Uterus (tissue), 4 donors: Measurements from ENCODE around the gene CCSER1. TPM values are rescaled to one million over a fixed set of nuclear protein-coding genes. Genes with fewer than 3 reads are reported as not detected.

Source experiments
- DNase-seq, 2 donors: peaks; one replicate each; pipeline ENCODE4 v3.0.0-alpha.2; 2019 to 2020
- H3K27ac ChIP-seq, 2 donors: fragments of 200-600 bp; sonication (generic); 1 replicate in 1 of 2; 2 replicates in 1 of 2; pipeline ENCODE4 v1.5.1; 2016 to 2018
- H3K27me3 ChIP-seq, 2 donors: fragments of 200-600 bp; sonication (generic); one replicate each; pipeline ENCODE4 v1.5.1; 2018 to 2019; ENCODE audit warnings: control low read depth in 1 of 2
- H3K36me3 ChIP-seq, 2 donors: fragments of 200-600 bp; sonication (generic); one replicate each; pipeline ENCODE4 v1.5.1; 2019; ENCODE audit warnings: control low read depth in 1 of 2
- H3K4me1 ChIP-seq, 2 donors: fragments of 200-600 bp; sonication (generic); one replicate each; pipeline ENCODE4 v1.5.1; 2018 to 2019; ENCODE audit warnings: control low read depth in 1 of 2
- H3K4me3 ChIP-seq, 2 donors: fragments of 200-600 bp; sonication (generic); 1 replicate in 1 of 2; 2 replicates in 1 of 2; pipeline ENCODE4 v1.5.1; 2018 to 2019; ENCODE audit warnings: mild to moderate bottlenecking in 1 of 2
- H3K9me3 ChIP-seq, 2 donors: fragments of 200-600 bp; sonication (generic); one replicate each; pipeline ENCODE4 v1.5.1; 2019; ENCODE audit warnings: control low read depth in 1 of 2
- POLR2A ChIP-seq, 2 donors: fragments of 450-650 bp; IDR thresholded peaks; one replicate each; pipeline ENCODE4 v1.6.1; 2016; ENCODE audit warnings: antibody characterized with exemption in 2 of 2, mild to moderate bottlenecking in 1 of 2, moderate library complexity in 1 of 2
- intact Hi-C: fragments of 100-400 bp; cut with DNase I; formaldehyde crosslinking; loops from one replicate; pipeline ENCODE4 v1.15.1; 2023; ENCODE audit warnings: low total_unique reads
- total RNA-seq, 4 donors: library from RNA; depleted of rRNA in 3 of 4; stranded (reverse); fragments of >200 nt in 3 of 4; gene quantifications; one replicate each; pipeline versions ENCODE4 v1.1.0 to v1.2.4, GENCODE V29; 2014 to 2023
- TF ChIP-seq, protein P1 (sequence below), 4 experiments: fragments of 200-600 bp in 2 of 4; fragments of 450-650 bp in 2 of 4; sonication (generic) in 2 of 4; IDR thresholded peaks; one replicate each; pipeline ENCODE4 v1.5.1; 2016 to 2019; ENCODE audit warnings: antibody characterized with exemption in 4 of 4, mild to moderate bottlenecking in 2 of 4, moderate library complexity in 1 of 4
- donor health status: DM: yes; HTN: yes; CAD: no.

Gene CCSER1
- total RNA-seq, 4 donors from 2014 or later, result 2.8 to 54.7 (median 11.9) TPM

DNA sequence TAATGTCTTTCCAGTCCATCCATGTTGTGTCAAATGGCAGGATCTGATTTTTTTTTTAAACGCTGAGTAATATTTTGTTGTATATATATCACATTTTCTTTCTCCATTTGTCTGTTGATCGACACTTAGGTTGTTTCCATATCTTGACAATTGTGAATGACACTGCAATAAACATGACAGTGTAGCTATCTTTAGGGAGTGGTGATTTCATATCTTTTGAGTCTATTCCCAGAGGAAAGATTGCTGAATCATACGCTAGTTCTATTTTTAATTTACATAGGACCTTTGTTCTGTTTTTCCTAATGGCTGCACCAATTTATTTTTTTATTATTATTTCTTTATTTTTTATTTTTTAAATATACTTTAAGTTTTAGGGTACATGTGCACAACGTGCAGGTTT is 470.7 kb downstream of the CCSER1 start:
- H3K27me3 ChIP-seq, result no peaks in the 10 kb centered on the region
- no peak for TF ChIP-seq POLR2A (IDR thresholded peaks at IDR 0.05)
- TF ChIP-seq, protein P1, sequence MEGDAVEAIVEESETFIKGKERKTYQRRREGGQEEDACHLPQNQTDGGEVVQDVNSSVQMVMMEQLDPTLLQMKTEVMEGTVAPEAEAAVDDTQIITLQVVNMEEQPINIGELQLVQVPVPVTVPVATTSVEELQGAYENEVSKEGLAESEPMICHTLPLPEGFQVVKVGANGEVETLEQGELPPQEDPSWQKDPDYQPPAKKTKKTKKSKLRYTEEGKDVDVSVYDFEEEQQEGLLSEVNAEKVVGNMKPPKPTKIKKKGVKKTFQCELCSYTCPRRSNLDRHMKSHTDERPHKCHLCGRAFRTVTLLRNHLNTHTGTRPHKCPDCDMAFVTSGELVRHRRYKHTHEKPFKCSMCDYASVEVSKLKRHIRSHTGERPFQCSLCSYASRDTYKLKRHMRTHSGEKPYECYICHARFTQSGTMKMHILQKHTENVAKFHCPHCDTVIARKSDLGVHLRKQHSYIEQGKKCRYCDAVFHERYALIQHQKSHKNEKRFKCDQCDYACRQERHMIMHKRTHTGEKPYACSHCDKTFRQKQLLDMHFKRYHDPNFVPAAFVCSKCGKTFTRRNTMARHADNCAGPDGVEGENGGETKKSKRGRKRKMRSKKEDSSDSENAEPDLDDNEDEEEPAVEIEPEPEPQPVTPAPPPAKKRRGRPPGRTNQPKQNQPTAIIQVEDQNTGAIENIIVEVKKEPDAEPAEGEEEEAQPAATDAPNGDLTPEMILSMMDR (IDR thresholded peaks at IDR 0.05), result no peak
- no peak overlapping the region for H3K27ac ChIP-seq
- intact Hi-C loops, result no loop called here
- no peaks in the 10 kb centered on the region for H3K9me3 ChIP-seq
- H3K4me1 ChIP-seq, result no peaks in the 10 kb centered on the region
- no peak overlapping the region for H3K4me3 ChIP-seq
- no peaks in the 10 kb centered on the region for H3K36me3 ChIP-seq
- DNase-seq, result no peak

DNA sequence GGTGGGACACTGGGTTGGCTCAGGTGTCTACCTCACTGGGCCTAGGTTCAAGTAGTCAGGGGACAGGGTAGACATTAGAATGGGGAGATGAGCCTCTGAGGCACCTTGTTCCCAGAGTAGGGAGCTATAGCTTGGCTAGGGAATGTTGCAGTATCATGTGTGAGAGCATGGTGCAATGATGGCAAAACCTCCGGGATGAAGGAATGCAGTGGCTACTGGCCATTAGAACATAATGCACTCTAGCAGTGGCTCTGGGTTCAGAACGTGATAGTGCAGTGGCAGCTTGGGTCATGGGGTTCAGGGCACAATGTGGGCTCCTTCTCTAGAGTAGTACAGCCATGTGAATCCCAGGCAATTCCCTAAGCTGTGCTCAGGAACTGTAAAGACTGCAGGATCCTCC is 471.5 kb downstream of the CCSER1 start:
- no peak overlapping the region for H3K27ac ChIP-seq
- H3K27me3 ChIP-seq, result no peaks in the 10 kb centered on the region
- H3K4me3 ChIP-seq, result no peak overlapping the region
- DNase-seq, result no peak
- H3K4me1 ChIP-seq, result no peaks in the 10 kb centered on the region
- intact Hi-C loops, result no loop called here
- H3K36me3 ChIP-seq, result no peaks in the 10 kb centered on the region
- TF ChIP-seq, protein P1 (IDR thresholded peaks at IDR 0.05), result no peak
- no peak for TF ChIP-seq POLR2A (IDR thresholded peaks at IDR 0.05)
- H3K9me3 ChIP-seq, result no peaks in the 10 kb centered on the region

DNA sequence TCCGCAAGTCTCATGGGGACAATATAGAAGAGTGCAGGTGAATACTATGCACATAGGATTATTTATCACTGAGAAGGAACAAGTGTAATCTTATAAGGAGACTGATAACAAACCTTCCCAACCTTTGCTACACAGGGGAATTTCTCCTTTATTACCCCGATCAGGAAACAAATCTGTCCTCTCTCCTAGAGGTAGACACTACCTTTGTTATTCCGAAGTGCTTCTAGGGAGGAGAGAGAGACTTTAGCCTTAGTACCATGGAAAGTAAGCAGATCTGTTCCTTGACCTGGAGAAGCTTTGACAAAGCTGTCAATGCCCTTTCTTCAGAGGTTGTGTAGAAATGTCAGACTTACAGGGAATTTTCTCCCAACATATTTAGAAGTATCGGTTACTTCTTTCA is 475.5 kb downstream of the CCSER1 start:
- H3K27me3 ChIP-seq, result no peaks in the 10 kb centered on the region
- no peak overlapping the region for H3K27ac ChIP-seq
- TF ChIP-seq, protein P1 (IDR thresholded peaks at IDR 0.05), result no peak
- H3K4me1 ChIP-seq, result no peaks in the 10 kb centered on the region
- H3K4me3 ChIP-seq, result no peak overlapping the region
- intact Hi-C loops, result no loop called here
- H3K36me3 ChIP-seq, result no peaks in the 10 kb centered on the region
- H3K9me3 ChIP-seq, result no peaks in the 10 kb centered on the region
- DNase-seq, result no peak

DNA sequence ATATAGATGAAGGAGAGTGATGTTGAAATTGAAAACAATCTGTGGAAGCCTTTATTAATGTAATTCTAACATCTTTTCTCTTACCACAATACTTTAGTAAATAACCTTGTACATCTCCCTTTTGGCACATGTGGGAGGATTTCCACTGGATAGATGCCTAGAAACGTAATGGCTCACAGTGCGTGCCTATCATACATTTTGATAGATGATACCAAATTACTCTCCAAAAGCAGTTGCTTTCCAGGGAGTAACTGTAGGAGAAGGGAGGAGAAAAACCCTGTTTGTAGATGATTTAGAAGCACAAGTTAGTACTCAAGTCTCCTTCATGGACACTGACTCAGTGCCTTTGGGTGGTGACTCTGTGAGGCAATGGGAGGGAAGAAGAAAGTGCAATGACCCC is 476.3 kb downstream of the CCSER1 start:
- no peak overlapping the region for H3K27ac ChIP-seq
- intact Hi-C loops, result no loop called here
- no peaks in the 10 kb centered on the region for H3K27me3 ChIP-seq
- H3K36me3 ChIP-seq, result no peaks in the 10 kb centered on the region
- no peak for TF ChIP-seq POLR2A (IDR thresholded peaks at IDR 0.05)
- TF ChIP-seq, protein P1 (IDR thresholded peaks at IDR 0.05), result no peak
- no peak for DNase-seq
- no peak overlapping the region for H3K4me3 ChIP-seq
- H3K9me3 ChIP-seq, result no peaks in the 10 kb centered on the region
- no peaks in the 10 kb centered on the region for H3K4me1 ChIP-seq

DNA sequence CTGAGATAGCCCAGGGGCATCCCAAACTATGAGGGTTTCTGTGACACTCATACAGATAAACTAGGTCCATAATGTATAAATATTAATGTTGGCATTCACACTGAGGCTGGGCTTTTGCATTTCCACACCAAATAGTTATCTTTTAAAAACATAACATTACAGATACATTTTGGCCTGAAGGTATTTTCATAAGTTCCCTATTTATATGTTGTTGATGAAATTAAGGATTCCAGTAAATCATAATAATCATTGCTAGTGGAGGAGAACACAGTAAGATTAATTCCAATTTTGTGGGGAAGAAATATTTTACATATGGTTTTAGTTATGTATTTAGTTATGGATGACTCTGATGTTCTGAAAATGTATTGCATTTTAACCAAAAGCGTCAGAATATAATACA is 479.6 kb downstream of the CCSER1 start:
- Histone ChIP-seq H3K27ac (no peak overlapping the region), H3K4me1 (no peaks in the 10 kb centered on the region), H3K36me3 (peaks cover 0 to 3% of the 10 kb centered on the region in 2 donors), H3K9me3 (no peaks in the 10 kb centered on the region), H3K4me3 (no peak overlapping the region), H3K27me3 (no peaks in the 10 kb centered on the region)
- intact Hi-C loops, result no loop called here
- TF ChIP-seq POLR2A (IDR thresholded peaks at IDR 0.05), result no peak
- TF ChIP-seq, protein P1 (IDR thresholded peaks at IDR 0.05), result no peak
- no peak for DNase-seq
